Measurements from ENCODE around the gene SPATS2L. TPM values are rescaled to one million over a fixed set of nuclear protein-coding genes. Genes with fewer than 3 reads are reported as not detected.
A peak's percentile ranks its signal among the peaks of the same experiment; 100 is the strongest.

Gene SPATS2L
- polyA plus RNA-seq, 3 donors: 126 to 137 (median 136) TPM

GRCh38 chr2:200435379-200435778 lies 128.9 kb downstream of the SPATS2L start:
- no peak for DNase-seq

GRCh38 chr2:200438251-200438650 lies 131.8 kb downstream of the SPATS2L start:
- DNase-seq: no peak

- DNase-seq: no peak
Measured at GRCh38 chr2:200438846-200439245, 132.4 kb downstream of the SPATS2L start.

GRCh38 chr2:200439981-200440380 lies 133.5 kb downstream of the SPATS2L start:
- no peak for DNase-seq

GRCh38 chr2:200442471-200442870 lies 136.0 kb downstream of the SPATS2L start:
- DNase-seq: no peak

GRCh38 chr2:200443376-200443775 lies 136.9 kb downstream of the SPATS2L start:
- no peak for DNase-seq

- DNase-seq: peak; percentile 23
Measured at GRCh38 chr2:200443916-200444315, 137.4 kb downstream of the SPATS2L start.

- DNase-seq: no peak
Measured at GRCh38 chr2:200444530-200444929, 138.0 kb downstream of the SPATS2L start.

GRCh38 chr2:200445284-200445683 lies 138.8 kb downstream of the SPATS2L start:
- no peak for DNase-seq

- DNase-seq: no peak
Measured at GRCh38 chr2:200446612-200447011, 140.1 kb downstream of the SPATS2L start.

GRCh38 chr2:200447139-200447855 lies 140.8 kb downstream of the SPATS2L start:
- DNase-seq: no peak

- no peak for DNase-seq
Measured at GRCh38 chr2:200448455-200448854, 142.0 kb downstream of the SPATS2L start.

GRCh38 chr2:200449149-200449548 lies 142.7 kb downstream of the SPATS2L start:
- no peak for DNase-seq

- DNase-seq: no peak
Measured at GRCh38 chr2:200450288-200450687, 143.8 kb downstream of the SPATS2L start.

GRCh38 chr2:200451511-200451910 lies 145.0 kb downstream of the SPATS2L start:
- DNase-seq: no peak

GRCh38 chr2:200452377-200452776 lies 145.9 kb downstream of the SPATS2L start:
- no peak for DNase-seq

- DNase-seq: no peak
Measured at GRCh38 chr2:200453142-200453852, 146.8 kb downstream of the SPATS2L start.

- no peak for DNase-seq
Measured at GRCh38 chr2:200453853-200454534, 147.5 kb downstream of the SPATS2L start.

GRCh38 chr2:200454927-200455801 lies 148.7 kb downstream of the SPATS2L start:
- no peak for DNase-seq

GRCh38 chr2:200455958-200456421 lies 149.5 kb downstream of the SPATS2L start:
- DNase-seq: no peak

GRCh38 chr2:200456567-200456966 lies 150.1 kb downstream of the SPATS2L start:
- no peak for DNase-seq

GRCh38 chr2:200459101-200459500 lies 152.6 kb downstream of the SPATS2L start:
- no peak for DNase-seq
